Panc1 (cell line): ENCODE results near the gene OR10T2. TPM values are rescaled to one million over a fixed set of nuclear protein-coding genes. Genes with fewer than 3 reads are reported as not detected.

Experiments used
- ATAC-seq: fragments of 200-7000 bp; cut with Tn5 transposase; 2 replicates; pipeline ENCODE4 v1.9.1; 2020; ENCODE audit warnings: mild to moderate bottlenecking, moderate library complexity
- BruUV-seq: library from RNA; stranded (reverse); fragments of 400-500 nt; replicated peaks from 2 replicates; lab custom pipeline; 2021; lab: Mats Ljungman, UMichigan
- CTCF ChIA-PET: fragments of 300-600 bp; sonication (Branson Sonifier 250); formaldehyde crosslinking; loops from one replicate; lab custom pipeline; 2022; ENCODE audit warnings: antibody characterized with exemption; lab: Charles Lee
- POLR2A ChIA-PET: fragments of 300-600 bp; sonication (Branson Sonifier 250); formaldehyde crosslinking; loops from one replicate; lab custom pipeline; 2022; ENCODE audit warnings: antibody characterized with exemption; lab: Charles Lee
- DNase-seq: peaks from one replicate; pipeline ENCODE4 v3.0.0-alpha.2; 2010; ENCODE audit warnings: low read depth, low spot score
- H3K27ac ChIP-seq: 2 replicates; pipeline ENCODE4 v1.5.1; 2011; ENCODE audit warnings: mild to moderate bottlenecking, low read length, inconsistent platforms
- H3K27me3 ChIP-seq: fragments of 200-500 bp; sonication (Bioruptor generic); 2 replicates; pipeline ENCODE4 v1.6.0; 2014; ENCODE audit warnings: low read length, inconsistent platforms; ENCODE audit not compliant: control insufficient read depth, insufficient read depth
- H3K36me3 ChIP-seq: fragments of 200-500 bp; sonication (Bioruptor generic); 2 replicates; pipeline ENCODE4 v1.5.1; 2014; ENCODE audit warnings: inconsistent platforms, mild to moderate bottlenecking, low read length, moderate library complexity; ENCODE audit not compliant: control insufficient read depth, insufficient read depth
- H3K4me1 ChIP-seq: 2 replicates; pipeline ENCODE4 v1.5.1; 2011; ENCODE audit warnings: inconsistent platforms, mild to moderate bottlenecking, low read length, moderate library complexity; ENCODE audit not compliant: control insufficient read depth, insufficient read depth
- H3K4me3 ChIP-seq, 2 experiments: 2 replicates each; pipeline ENCODE4 v1.5.1; 2011 to 2012; ENCODE audit warnings: low read depth in 2 of 2, low read length in 2 of 2, mild to moderate bottlenecking in 2 of 2, inconsistent platforms in 1 of 2, moderate library complexity in 1 of 2
- H3K9me3 ChIP-seq: fragments of 200-500 bp; sonication (Bioruptor generic); 2 replicates; pipeline ENCODE4 v1.5.1; 2014; ENCODE audit warnings: low read depth, mild to moderate bottlenecking, inconsistent platforms, low read length, moderate library complexity; ENCODE audit not compliant: control insufficient read depth, insufficient read depth
- POLR2AphosphoS5 ChIP-seq: IDR thresholded peaks from 2 replicates; pipeline ENCODE4 v1.6.1; 2012; ENCODE audit warnings: mild to moderate bottlenecking, low read depth, low read length, moderate library complexity
- SIN3A ChIP-seq: IDR thresholded peaks from 2 replicates; pipeline ENCODE4 v1.6.1; 2012; ENCODE audit warnings: low read depth, mild to moderate bottlenecking, low read length, moderate library complexity, borderline replicate concordance; ENCODE audit not compliant: insufficient read depth
- TCF7L2 ChIP-seq: IDR thresholded peaks from 2 replicates; pipeline ENCODE4 v1.6.1; 2011; ENCODE audit warnings: mild to moderate bottlenecking, low read depth, low read length, inconsistent platforms
- in situ Hi-C: cut with HindIII; loops from 2 replicates; pipeline ENCODE4 v1.10.0; 2016; ENCODE audit warnings: low sequenced_read_pairs, low pct_unique_long_range_greater_than_20kb
- intact Hi-C: fragments of 100-400 bp; cut with micrococcal nuclease; formaldehyde crosslinking; loops from one replicate; pipeline ENCODE4 v1.10.0; 2022; ENCODE audit not compliant: unreplicated experiment
- total RNA-seq: library from RNA; stranded (reverse); gene quantifications from one replicate; pipeline ENCODE4 v1.2.1, GENCODE V29; 2021; ENCODE audit not compliant: unreplicated experiment
- TF ChIP-seq, protein P1 (sequence below): fragments of 450-650 bp; IDR thresholded peaks from 2 replicates; pipeline ENCODE4 v1.5.1; 2017; ENCODE audit warnings: mild to moderate bottlenecking
- TF ChIP-seq, protein P2 (sequence below), 2 experiments: IDR thresholded peaks; 2 replicates each; pipeline ENCODE4 v1.6.1; 2011 to 2012; ENCODE audit warnings: low read depth in 2 of 2, control low read depth in 1 of 2, low read length in 1 of 2, mild to moderate bottlenecking in 1 of 2, moderate library complexity in 1 of 2; ENCODE audit not compliant: insufficient read depth in 1 of 2

OR10T2 gene
- total RNA-seq, 1 experiment from 2014 or later = not detected

DNA sequence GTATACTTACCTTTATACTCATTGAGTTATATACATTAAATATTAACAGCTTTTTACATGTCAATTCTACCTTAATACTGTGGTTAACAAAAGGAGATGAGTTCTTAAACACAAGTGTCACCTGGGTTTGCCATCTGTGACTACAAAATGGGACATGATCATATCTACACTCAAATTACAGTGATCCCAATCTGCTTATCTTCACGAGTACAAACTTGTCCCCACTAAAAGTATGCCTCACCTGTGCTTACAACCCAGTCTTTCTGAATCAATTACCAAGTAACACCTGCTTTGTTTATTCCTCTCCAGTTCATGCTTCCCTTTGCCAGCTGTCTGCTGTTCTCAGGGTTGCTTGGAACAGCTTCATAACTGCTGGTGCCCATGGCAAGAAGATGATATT, 36.8 kb downstream of the OR10T2 start:
- BruUV-seq = no TSS peak
- H3K27me3 ChIP-seq = no peaks in the 10 kb centered on the region
- H3K27ac ChIP-seq = no peak overlapping the region
- POLR2A ChIA-PET = no interaction called here
- intact Hi-C loops (no loop called here), in situ Hi-C loops (no loop called here)
- DNase-seq (no peak), ATAC-seq (no peak)
- CTCF ChIA-PET = no interaction called here
- H3K9me3 ChIP-seq = no peaks in the 10 kb centered on the region
- H3K36me3 ChIP-seq = no peaks in the 10 kb centered on the region
- TF ChIP-seq, protein P1, sequence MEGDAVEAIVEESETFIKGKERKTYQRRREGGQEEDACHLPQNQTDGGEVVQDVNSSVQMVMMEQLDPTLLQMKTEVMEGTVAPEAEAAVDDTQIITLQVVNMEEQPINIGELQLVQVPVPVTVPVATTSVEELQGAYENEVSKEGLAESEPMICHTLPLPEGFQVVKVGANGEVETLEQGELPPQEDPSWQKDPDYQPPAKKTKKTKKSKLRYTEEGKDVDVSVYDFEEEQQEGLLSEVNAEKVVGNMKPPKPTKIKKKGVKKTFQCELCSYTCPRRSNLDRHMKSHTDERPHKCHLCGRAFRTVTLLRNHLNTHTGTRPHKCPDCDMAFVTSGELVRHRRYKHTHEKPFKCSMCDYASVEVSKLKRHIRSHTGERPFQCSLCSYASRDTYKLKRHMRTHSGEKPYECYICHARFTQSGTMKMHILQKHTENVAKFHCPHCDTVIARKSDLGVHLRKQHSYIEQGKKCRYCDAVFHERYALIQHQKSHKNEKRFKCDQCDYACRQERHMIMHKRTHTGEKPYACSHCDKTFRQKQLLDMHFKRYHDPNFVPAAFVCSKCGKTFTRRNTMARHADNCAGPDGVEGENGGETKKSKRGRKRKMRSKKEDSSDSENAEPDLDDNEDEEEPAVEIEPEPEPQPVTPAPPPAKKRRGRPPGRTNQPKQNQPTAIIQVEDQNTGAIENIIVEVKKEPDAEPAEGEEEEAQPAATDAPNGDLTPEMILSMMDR = no peak
- TF ChIP-seq, protein P2, sequence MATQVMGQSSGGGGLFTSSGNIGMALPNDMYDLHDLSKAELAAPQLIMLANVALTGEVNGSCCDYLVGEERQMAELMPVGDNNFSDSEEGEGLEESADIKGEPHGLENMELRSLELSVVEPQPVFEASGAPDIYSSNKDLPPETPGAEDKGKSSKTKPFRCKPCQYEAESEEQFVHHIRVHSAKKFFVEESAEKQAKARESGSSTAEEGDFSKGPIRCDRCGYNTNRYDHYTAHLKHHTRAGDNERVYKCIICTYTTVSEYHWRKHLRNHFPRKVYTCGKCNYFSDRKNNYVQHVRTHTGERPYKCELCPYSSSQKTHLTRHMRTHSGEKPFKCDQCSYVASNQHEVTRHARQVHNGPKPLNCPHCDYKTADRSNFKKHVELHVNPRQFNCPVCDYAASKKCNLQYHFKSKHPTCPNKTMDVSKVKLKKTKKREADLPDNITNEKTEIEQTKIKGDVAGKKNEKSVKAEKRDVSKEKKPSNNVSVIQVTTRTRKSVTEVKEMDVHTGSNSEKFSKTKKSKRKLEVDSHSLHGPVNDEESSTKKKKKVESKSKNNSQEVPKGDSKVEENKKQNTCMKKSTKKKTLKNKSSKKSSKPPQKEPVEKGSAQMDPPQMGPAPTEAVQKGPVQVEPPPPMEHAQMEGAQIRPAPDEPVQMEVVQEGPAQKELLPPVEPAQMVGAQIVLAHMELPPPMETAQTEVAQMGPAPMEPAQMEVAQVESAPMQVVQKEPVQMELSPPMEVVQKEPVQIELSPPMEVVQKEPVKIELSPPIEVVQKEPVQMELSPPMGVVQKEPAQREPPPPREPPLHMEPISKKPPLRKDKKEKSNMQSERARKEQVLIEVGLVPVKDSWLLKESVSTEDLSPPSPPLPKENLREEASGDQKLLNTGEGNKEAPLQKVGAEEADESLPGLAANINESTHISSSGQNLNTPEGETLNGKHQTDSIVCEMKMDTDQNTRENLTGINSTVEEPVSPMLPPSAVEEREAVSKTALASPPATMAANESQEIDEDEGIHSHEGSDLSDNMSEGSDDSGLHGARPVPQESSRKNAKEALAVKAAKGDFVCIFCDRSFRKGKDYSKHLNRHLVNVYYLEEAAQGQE (IDR thresholded peaks at IDR 0.05; ENCODE audit: insufficient read depth in 1 of 2, low read depth in 2 of 2, low read length in 1 of 2) = no peak
- TF ChIP-seq POLR2AphosphoS5 = no peak
- TF ChIP-seq TCF7L2 = no peak
- H3K4me3 ChIP-seq = no peak overlapping the region
- H3K4me1 ChIP-seq = no peaks in the 10 kb centered on the region

DNA sequence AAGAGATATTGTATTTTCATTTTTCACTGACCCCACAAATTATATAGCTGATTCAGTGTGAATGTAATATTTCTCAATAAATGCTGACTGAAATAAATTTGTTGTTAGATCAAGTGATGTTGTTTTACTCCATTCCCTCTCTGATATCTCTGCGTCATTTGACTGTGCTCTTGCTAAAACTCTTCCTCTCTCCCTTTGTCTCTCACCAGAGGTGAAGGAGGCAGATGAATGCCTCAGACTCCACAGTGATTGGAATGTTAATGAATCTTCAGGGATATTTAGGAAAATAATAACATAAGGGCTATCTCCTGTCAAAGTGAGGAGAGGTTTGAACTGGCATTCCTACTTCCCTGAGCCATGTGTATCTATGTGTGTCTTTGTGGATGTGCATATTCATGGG, 41.8 kb downstream of the OR10T2 start:
- POLR2A ChIA-PET = no interaction called here
- no peaks in the 10 kb centered on the region for H3K27me3 ChIP-seq
- in situ Hi-C loops (no loop called here), intact Hi-C loops (no loop called here)
- H3K9me3 ChIP-seq = no peaks in the 10 kb centered on the region
- DNase-seq (no peak), ATAC-seq (no peak)
- no peak overlapping the region for H3K27ac ChIP-seq
- H3K4me1 ChIP-seq = no peaks in the 10 kb centered on the region
- H3K36me3 ChIP-seq = no peaks in the 10 kb centered on the region
- TF ChIP-seq, protein P2 (IDR thresholded peaks at IDR 0.05; ENCODE audit: insufficient read depth in 1 of 2, low read depth in 2 of 2, low read length in 1 of 2) = no peak
- no peak for TF ChIP-seq SIN3A
- TF ChIP-seq, protein P1 = no peak
- TF ChIP-seq TCF7L2 = no peak
- TF ChIP-seq POLR2AphosphoS5 = no peak
- no TSS peak for BruUV-seq
- CTCF ChIA-PET = no interaction called here
- H3K4me3 ChIP-seq = no peak overlapping the region
